Choroid plexus epithelial cell (primary cell): Measurements from ENCODE around the gene LYPD5.

Source experiments
- DNase-seq: peaks from one replicate; pipeline ENCODE4 v3.0.0-alpha.2; 2010; ENCODE audit warnings: low read depth
- H3K4me3 ChIP-seq: 2 replicates; pipeline ENCODE4 v1.5.1; 2011; ENCODE audit warnings: low read depth, mild to moderate bottlenecking, control low read depth, low read length, moderate library complexity
- CTCF ChIP-seq: conservative IDR thresholded peaks from 2 replicates; pipeline ENCODE4 v1.5.1; 2011; ENCODE audit warnings: low read depth, mild to moderate bottlenecking, control low read depth, inconsistent platforms, low read length, moderate library complexity

LYPD5 gene

GRCh38 chr19:43752287-43752875 is 49.9 kb downstream of the LYPD5 start:
- no peak for DNase-seq
- H3K4me3 ChIP-seq = no peak overlapping the region
- TF ChIP-seq CTCF = no peak

GRCh38 chr19:43751466-43752220 is 50.6 kb downstream of the LYPD5 start:
- no peak for TF ChIP-seq CTCF
- no peak overlapping the region for H3K4me3 ChIP-seq
- DNase-seq = no peak

GRCh38 chr19:43749898-43750297 is 52.3 kb downstream of the LYPD5 start:
- DNase-seq = no peak
- H3K4me3 ChIP-seq = no peak overlapping the region
- no peak for TF ChIP-seq CTCF

GRCh38 chr19:43749152-43749551 is 53.1 kb downstream of the LYPD5 start:
- TF ChIP-seq CTCF = no peak
- no peak for DNase-seq

GRCh38 chr19:43748685-43749084 is 53.6 kb downstream of the LYPD5 start:
- TF ChIP-seq CTCF = no peak
- no peak for DNase-seq

More at GRCh38 chr19:43749152-43749551, 53.1 kb downstream of the LYPD5 start:
- H3K4me3 ChIP-seq = no peak overlapping the region

GRCh38 chr19:43748205-43748594 is 54.0 kb downstream of the LYPD5 start:
- no peak for TF ChIP-seq CTCF
- DNase-seq = no peak
- H3K4me3 ChIP-seq = no peak overlapping the region

More at GRCh38 chr19:43748685-43749084, 53.6 kb downstream of the LYPD5 start:
- no peak overlapping the region for H3K4me3 ChIP-seq

- no peak for TF ChIP-seq CTCF
- no peak for DNase-seq
Observed at GRCh38 chr19:43747557-43748204, 54.6 kb downstream of the LYPD5 start.

More at GRCh38 chr19:43747557-43748204, 54.6 kb downstream of the LYPD5 start:
- no peak overlapping the region for H3K4me3 ChIP-seq
